Measurements from ENCODE around the gene PITPNM3. TPM values are rescaled to one million over a fixed set of nuclear protein-coding genes. Genes with fewer than 3 reads are reported as not detected.

Gene PITPNM3
- total RNA-seq, 1 donor from 2014 or later, result 1.4 TPM

GRCh38 chr17:6456914-6457687, 99.3 kb downstream of the PITPNM3 start:
- Mint-ChIP-seq H3K4me3 (peak overlapping the region; percentile 74), H3K27me3 (ENCODE audit: low read depth) (peaks cover 14% of the 10 kb centered on the region), H3K27ac (ENCODE audit: unreplicated experiment) (no peak overlapping the region), H3K4me1 (peaks cover 54% of the 10 kb centered on the region), H3K36me3 (ENCODE audit: low read depth) (no peaks in the 10 kb centered on the region), H3K9me3 (no peaks in the 10 kb centered on the region)
- TF ChIP-seq CTCF (conservative IDR thresholded peaks at IDR 0.05), result no peak
- no peak for DNase-seq (ENCODE audit: low read depth, low spot score)

GRCh38 chr17:6456321-6456720, 100.0 kb downstream of the PITPNM3 start:
- H3K4me3 Mint-ChIP-seq, result peak overlapping the region; percentile 2
- H3K4me1 Mint-ChIP-seq, result peaks cover 49% of the 10 kb centered on the region
- no peak overlapping the region for H3K27ac Mint-ChIP-seq (ENCODE audit: unreplicated experiment)

GRCh38 chr17:6455321-6455705, 101.0 kb downstream of the PITPNM3 start:
- H3K27me3 Mint-ChIP-seq (ENCODE audit: low read depth), result peaks cover 14% of the 10 kb centered on the region
- H3K4me1 Mint-ChIP-seq, result peaks cover 48% of the 10 kb centered on the region
- no peaks in the 10 kb centered on the region for H3K9me3 Mint-ChIP-seq
- H3K36me3 Mint-ChIP-seq (ENCODE audit: low read depth), result no peaks in the 10 kb centered on the region
- no peak overlapping the region for H3K27ac Mint-ChIP-seq (ENCODE audit: unreplicated experiment)
- H3K4me3 Mint-ChIP-seq, result no peak overlapping the region
- TF ChIP-seq CTCF (conservative IDR thresholded peaks at IDR 0.05), result no peak
- DNase-seq (ENCODE audit: low read depth, low spot score), result peak; percentile 23

More at GRCh38 chr17:6456321-6456720, 100.0 kb downstream of the PITPNM3 start:
- Mint-ChIP-seq H3K9me3 (no peaks in the 10 kb centered on the region), H3K27me3 (ENCODE audit: low read depth) (peaks cover 14% of the 10 kb centered on the region), H3K36me3 (ENCODE audit: low read depth) (no peaks in the 10 kb centered on the region)
- no peak for TF ChIP-seq CTCF (conservative IDR thresholded peaks at IDR 0.05)
- no peak for DNase-seq (ENCODE audit: low read depth, low spot score)

- Mint-ChIP-seq H3K27ac (ENCODE audit: unreplicated experiment) (no peak overlapping the region), H3K4me3 (peak overlapping the region; percentile 79), H3K9me3 (no peaks in the 10 kb centered on the region), H3K27me3 (ENCODE audit: low read depth) (peaks cover 11% of the 10 kb centered on the region), H3K36me3 (ENCODE audit: low read depth) (peaks cover 3% of the 10 kb centered on the region), H3K4me1 (peaks cover 51% of the 10 kb centered on the region)
- DNase-seq (ENCODE audit: low read depth, low spot score), result no peak
- no peak for TF ChIP-seq CTCF (conservative IDR thresholded peaks at IDR 0.05)
These were observed 101.6 kb downstream of the PITPNM3 start for GRCh38 chr17:6454495-6455320.

GRCh38 chr17:6453279-6454024, 102.9 kb downstream of the PITPNM3 start:
- TF ChIP-seq CTCF (conservative IDR thresholded peaks at IDR 0.05), result no peak
- peaks cover 11% of the 10 kb centered on the region for H3K27me3 Mint-ChIP-seq (ENCODE audit: low read depth)

More at GRCh38 chr17:6453279-6454024, 102.9 kb downstream of the PITPNM3 start:
- Mint-ChIP-seq H3K27ac (ENCODE audit: unreplicated experiment) (no peak overlapping the region), H3K4me1 (peaks cover 53% of the 10 kb centered on the region), H3K4me3 (peak overlapping the region; percentile 79), H3K9me3 (no peaks in the 10 kb centered on the region), H3K36me3 (ENCODE audit: low read depth) (peaks cover 7% of the 10 kb centered on the region)
- no peak for DNase-seq (ENCODE audit: low read depth, low spot score)

Measured in neural crest cell (in vitro differentiated cells).